Measurements from ENCODE around the gene IFNGR1. TPM values are rescaled to one million over a fixed set of nuclear protein-coding genes. Genes with fewer than 3 reads are reported as not detected.
A peak's percentile ranks its signal among the peaks of the same experiment; 100 is the strongest.

Gene IFNGR1
- total and polyA plus RNA-seq, 4 donors = 108 to 327 (median 149) TPM

DNA sequence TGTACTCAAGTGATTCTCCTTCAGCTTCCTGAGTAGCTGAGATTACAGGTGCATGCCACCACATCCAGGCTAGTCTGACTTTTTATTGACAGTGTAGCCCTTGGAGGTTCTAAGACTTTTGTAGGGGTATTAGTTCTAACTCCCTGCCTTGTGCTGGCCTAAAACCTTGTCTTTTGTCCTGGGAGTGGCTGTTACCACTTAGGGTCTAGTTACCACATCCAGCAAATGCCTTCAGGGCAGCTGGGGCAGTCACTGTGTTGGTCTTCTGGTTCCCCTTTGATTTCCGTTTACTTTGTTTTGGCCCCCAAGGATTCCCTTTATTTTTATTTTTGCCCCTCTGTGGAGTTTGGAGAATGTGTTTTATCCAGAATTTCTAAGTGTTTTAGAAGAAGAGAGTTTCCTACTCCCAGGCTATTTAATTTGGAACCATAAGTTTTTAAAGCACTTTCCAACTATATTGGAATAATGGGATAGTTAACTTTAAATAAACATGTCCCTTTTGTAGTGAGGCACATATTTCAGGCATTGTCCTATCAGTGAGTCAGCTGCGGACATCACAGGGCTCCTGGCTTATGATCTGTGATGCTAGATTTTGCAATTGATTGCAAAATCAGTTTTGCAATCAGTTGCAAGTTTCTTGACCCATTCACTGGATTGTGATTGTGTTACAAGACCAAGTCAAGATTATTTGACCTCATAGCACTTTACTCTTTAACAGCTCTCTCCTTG lies 70.7 kb downstream of the IFNGR1 start:
- DNase-seq = no peak
- 39 to 51% methylated on average over 2 of the region's 2 CpGs for WGBS, 2 donors
- Histone ChIP-seq H3K9me3 (ENCODE audit: control insufficient read depth in 4 of 4, insufficient read depth in 3 of 4, low read length in 3 of 4) (peaks cover 0 to 3% (median 2%) of the 10 kb centered on the region in 4 donors), H3K9ac (ENCODE audit: insufficient read depth in 1 of 2, low read length in 2 of 2) (no peak overlapping the region), H3K4me1 (ENCODE audit: control insufficient read depth in 5 of 5, insufficient read depth in 5 of 5, low read length in 5 of 5) (no peaks in the 10 kb centered on the region), H3K4me3 (no peak overlapping the region), H3K27ac (ENCODE audit: low read depth in 1 of 2, low read length in 1 of 2) (peak overlapping the region in 1 of 2 donors; percentile 87), H3K27me3 (ENCODE audit: control insufficient read depth in 3 of 3, insufficient read depth in 3 of 3, low read length in 2 of 3) (no peaks in the 10 kb centered on the region), H3K36me3 (ENCODE audit: control insufficient read depth in 4 of 4, insufficient read depth in 4 of 4, low read length in 4 of 4) (no peaks in the 10 kb centered on the region)
- peak; percentile 58 for ATAC-seq (ENCODE audit: insufficient read depth, low FRiP score)
- TF ChIP-seq, protein P1, sequence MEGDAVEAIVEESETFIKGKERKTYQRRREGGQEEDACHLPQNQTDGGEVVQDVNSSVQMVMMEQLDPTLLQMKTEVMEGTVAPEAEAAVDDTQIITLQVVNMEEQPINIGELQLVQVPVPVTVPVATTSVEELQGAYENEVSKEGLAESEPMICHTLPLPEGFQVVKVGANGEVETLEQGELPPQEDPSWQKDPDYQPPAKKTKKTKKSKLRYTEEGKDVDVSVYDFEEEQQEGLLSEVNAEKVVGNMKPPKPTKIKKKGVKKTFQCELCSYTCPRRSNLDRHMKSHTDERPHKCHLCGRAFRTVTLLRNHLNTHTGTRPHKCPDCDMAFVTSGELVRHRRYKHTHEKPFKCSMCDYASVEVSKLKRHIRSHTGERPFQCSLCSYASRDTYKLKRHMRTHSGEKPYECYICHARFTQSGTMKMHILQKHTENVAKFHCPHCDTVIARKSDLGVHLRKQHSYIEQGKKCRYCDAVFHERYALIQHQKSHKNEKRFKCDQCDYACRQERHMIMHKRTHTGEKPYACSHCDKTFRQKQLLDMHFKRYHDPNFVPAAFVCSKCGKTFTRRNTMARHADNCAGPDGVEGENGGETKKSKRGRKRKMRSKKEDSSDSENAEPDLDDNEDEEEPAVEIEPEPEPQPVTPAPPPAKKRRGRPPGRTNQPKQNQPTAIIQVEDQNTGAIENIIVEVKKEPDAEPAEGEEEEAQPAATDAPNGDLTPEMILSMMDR (IDR thresholded peaks at IDR 0.05; ENCODE audit: control extremely low read depth, extremely low read depth) = no peak

Other genes starting within 250 kb of the IFNGR1 start
- 10 to 100 TPM in 1 of 2 donors, 1 to 10 TPM in 1; 4.7 to 16.2 TPM for gene IL20RA, start 174.4 kb downstream of the IFNGR1 start, total RNA-seq
- 1 to 10 TPM; 3.7 to 8.6 TPM for gene IL20RA, start 174.4 kb downstream of the IFNGR1 start, polyA plus RNA-seq
- under 1 TPM in 1 of 2 donors, not detected in 1; 0.20 TPM for gene IL22RA2, start 45.7 kb downstream of the IFNGR1 start, total RNA-seq
- under 1 TPM in 1 of 2 donors, not detected in 1; 0.02 TPM for gene IL22RA2, start 45.7 kb downstream of the IFNGR1 start, polyA plus RNA-seq